Measurements from ENCODE around the gene TFEC. TPM values are rescaled to one million over a fixed set of nuclear protein-coding genes. Genes with fewer than 3 reads are reported as not detected.

Gene TFEC
- total and polyA plus RNA-seq, 2 donors (not counting 3 experiments of a cell fraction or from before 2014, with no cell fraction given): 3.6 to 7.9 TPM

DNA sequence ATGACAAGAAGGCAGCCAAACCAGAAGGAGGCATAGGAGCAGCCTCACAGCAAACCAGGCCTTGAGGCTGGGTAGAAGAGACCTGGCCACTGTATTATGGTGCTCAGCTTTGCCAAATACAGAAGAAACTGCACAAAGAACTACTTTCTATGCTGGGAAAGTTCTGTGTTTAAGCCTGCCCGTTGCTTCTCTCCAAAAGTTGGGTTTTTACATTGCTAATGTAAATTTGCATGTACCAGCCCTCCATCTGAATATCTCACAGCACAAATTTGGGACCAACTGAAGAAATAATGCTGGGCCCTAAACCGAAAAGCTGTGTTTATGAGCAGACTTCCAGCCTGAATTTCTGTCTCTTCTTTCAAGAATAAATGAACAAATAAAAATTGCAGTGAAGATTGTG, 145.0 kb downstream of the TFEC start:
- peaks cover 0 to 2% of the 10 kb centered on the region in 2 experiments for H3K27me3 ChIP-seq (ENCODE audit: control insufficient read depth in 2 of 2, insufficient read depth in 2 of 2, low read length in 2 of 2)
- no peak overlapping the region for H3K4me2 ChIP-seq (ENCODE audit: insufficient read depth, low read length)
- no peaks in the 10 kb centered on the region for H3K36me3 ChIP-seq (ENCODE audit: control insufficient read depth in 2 of 2, extremely low read depth in 1 of 2, insufficient read depth in 2 of 2, low read length in 2 of 2)
- no TSS peak for BruUV-seq (replicated peaks)
- DNase-seq (ENCODE audit: low read depth, low spot score): no peak
- H3K4me1 ChIP-seq (ENCODE audit: control insufficient read depth, extremely low read depth, insufficient read depth, low read length): no peaks in the 10 kb centered on the region
- POLR2A ChIA-PET: no interaction called here
- dilution Hi-C loops (cut with MboI; ENCODE audit: extremely low pct_ligation_motif_present, low sequenced_read_pairs) (no loop called here), intact Hi-C loops (cut with micrococcal nuclease) (no loop called here)
- no peaks in the 10 kb centered on the region for H3K9me3 ChIP-seq (replicated peaks; ENCODE audit: control insufficient read depth, insufficient read depth, low read length)
- no peaks in the 10 kb centered on the region for H3K9me1 ChIP-seq (replicated peaks; ENCODE audit: control insufficient read depth, extremely low read depth, insufficient read depth, low read length)
- CTCF ChIA-PET: no interaction called here
- no peak overlapping the region for H3K9ac ChIP-seq (replicated peaks; ENCODE audit: extremely low read depth, insufficient read depth, low read length)
- H2AFZ ChIP-seq (ENCODE audit: low read depth, low read length): no peak overlapping the region
- no peak for FAIRE-seq
- TF ChIP-seq GATA2 (IDR thresholded peaks at IDR 0.05; ENCODE audit: insufficient read depth, insufficient read length, low read depth, low read length) (no peak), JUN (IDR thresholded peaks at IDR 0.05; ENCODE audit: borderline replicate concordance, insufficient read depth, insufficient read length, low read depth) (no peak), POLR2AphosphoS5 (IDR thresholded peaks at IDR 0.05; ENCODE audit: insufficient read depth, low read depth, low read length) (no peak), POLR2A (IDR thresholded peaks at IDR 0.05; ENCODE audit: low read depth, low read length) (no peak), FOS (IDR thresholded peaks at IDR 0.05; ENCODE audit: borderline replicate concordance, insufficient read depth, low read length) (no peak), MYC (IDR thresholded peaks at IDR 0.05; ENCODE audit: low read depth, low read length) (no peak), EZH2 (IDR thresholded peaks at IDR 0.05; ENCODE audit: borderline replicate concordance, low read depth, low read length, severe bottlenecking) (no peak)
- TF ChIP-seq, protein P1, sequence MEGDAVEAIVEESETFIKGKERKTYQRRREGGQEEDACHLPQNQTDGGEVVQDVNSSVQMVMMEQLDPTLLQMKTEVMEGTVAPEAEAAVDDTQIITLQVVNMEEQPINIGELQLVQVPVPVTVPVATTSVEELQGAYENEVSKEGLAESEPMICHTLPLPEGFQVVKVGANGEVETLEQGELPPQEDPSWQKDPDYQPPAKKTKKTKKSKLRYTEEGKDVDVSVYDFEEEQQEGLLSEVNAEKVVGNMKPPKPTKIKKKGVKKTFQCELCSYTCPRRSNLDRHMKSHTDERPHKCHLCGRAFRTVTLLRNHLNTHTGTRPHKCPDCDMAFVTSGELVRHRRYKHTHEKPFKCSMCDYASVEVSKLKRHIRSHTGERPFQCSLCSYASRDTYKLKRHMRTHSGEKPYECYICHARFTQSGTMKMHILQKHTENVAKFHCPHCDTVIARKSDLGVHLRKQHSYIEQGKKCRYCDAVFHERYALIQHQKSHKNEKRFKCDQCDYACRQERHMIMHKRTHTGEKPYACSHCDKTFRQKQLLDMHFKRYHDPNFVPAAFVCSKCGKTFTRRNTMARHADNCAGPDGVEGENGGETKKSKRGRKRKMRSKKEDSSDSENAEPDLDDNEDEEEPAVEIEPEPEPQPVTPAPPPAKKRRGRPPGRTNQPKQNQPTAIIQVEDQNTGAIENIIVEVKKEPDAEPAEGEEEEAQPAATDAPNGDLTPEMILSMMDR (IDR thresholded peaks at IDR 0.05; ENCODE audit: extremely low read depth in 1 of 2, insufficient read depth in 1 of 2, low read depth in 1 of 2, low read length in 2 of 2): no peak
- TF ChIP-seq, protein P2, sequence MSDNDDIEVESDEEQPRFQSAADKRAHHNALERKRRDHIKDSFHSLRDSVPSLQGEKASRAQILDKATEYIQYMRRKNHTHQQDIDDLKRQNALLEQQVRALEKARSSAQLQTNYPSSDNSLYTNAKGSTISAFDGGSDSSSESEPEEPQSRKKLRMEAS (IDR thresholded peaks at IDR 0.05; ENCODE audit: insufficient read depth, insufficient read length): no peak
- H3K79me2 ChIP-seq (ENCODE audit: control insufficient read depth, insufficient read depth, low read length): no peaks in the 10 kb centered on the region
- no peak overlapping the region for H3K4me3 ChIP-seq (replicated peaks in 1 of 3; ENCODE audit: insufficient read depth in 1 of 3, low read depth in 1 of 3, low read length in 3 of 3)
- no peaks in the 10 kb centered on the region for H4K20me1 ChIP-seq (replicated peaks; ENCODE audit: control insufficient read depth, extremely low read depth, insufficient read depth, low read length)
- H3K27ac ChIP-seq (ENCODE audit: insufficient read depth, low read depth, low read length): no peak overlapping the region

Other genes with a start within 250 kb of the TFEC start
- gene TES, start 179.8 kb upstream of the TFEC start, total RNA-seq: 50.5 and 64.8 TPM in 2 replicates
- gene TES, start 179.8 kb upstream of the TFEC start, polyA plus RNA-seq: 31.3 and 35.3 TPM in 2 replicates